Mesendoderm (in vitro differentiated cells): ENCODE results near the gene ANKLE1.
A peak's percentile ranks its signal among the peaks of the same experiment; 100 is the strongest.

Experiments used
- DNase-seq: peaks from one replicate; pipeline ENCODE4 v3.0.0; 2013
- H2AK5ac ChIP-seq: 2 replicates; pipeline ENCODE4 v1.6.1; 2013; ENCODE audit warnings: low read length, inconsistent platforms
- H2BK120ac ChIP-seq: 2 replicates; pipeline ENCODE4 v1.6.1; 2013; ENCODE audit warnings: low read depth, mild to moderate bottlenecking, low read length, moderate library complexity, mixed read lengths
- H2BK15ac ChIP-seq: replicated peaks from 2 replicates; pipeline ENCODE4 v1.6.1; 2013; ENCODE audit warnings: low read depth, mild to moderate bottlenecking, moderate library complexity
- H2BK5ac ChIP-seq: 2 replicates; pipeline ENCODE4 v1.6.1; 2013; ENCODE audit warnings: low read length, inconsistent platforms
- H3K18ac ChIP-seq: 2 replicates; pipeline ENCODE4 v1.6.1; 2013; ENCODE audit warnings: mild to moderate bottlenecking, low read length, mixed read lengths
- H3K23ac ChIP-seq: one replicate; pipeline ENCODE4 v1.6.1; 2013; ENCODE audit warnings: low read length
- H3K27ac ChIP-seq: 2 replicates; pipeline ENCODE4 v1.5.1; 2013; ENCODE audit warnings: low read depth, mild to moderate bottlenecking, inconsistent platforms, low read length, moderate library complexity
- H3K27me3 ChIP-seq: 2 replicates; pipeline ENCODE4 v1.6.1; 2013; ENCODE audit warnings: low read length, control low read depth, mild to moderate bottlenecking, inconsistent platforms; ENCODE audit not compliant: insufficient read depth, poor library complexity
- H3K36me3 ChIP-seq: 2 replicates; pipeline ENCODE4 v1.6.1; 2013; ENCODE audit warnings: low read length, inconsistent platforms; ENCODE audit not compliant: control insufficient read depth, insufficient read depth
- H3K4ac ChIP-seq: one replicate; pipeline ENCODE4 v1.6.1; 2013; ENCODE audit warnings: low read depth, mild to moderate bottlenecking, low read length, moderate library complexity
- H3K4me1 ChIP-seq: 2 replicates; pipeline ENCODE4 v1.6.1; 2013; ENCODE audit warnings: low read depth, low read length, inconsistent platforms; ENCODE audit not compliant: control insufficient read depth
- H3K4me2 ChIP-seq: 2 replicates; pipeline ENCODE4 v1.6.1; 2013; ENCODE audit warnings: low read length
- H3K4me3 ChIP-seq: 2 replicates; pipeline ENCODE4 v1.5.1; 2013; ENCODE audit warnings: mild to moderate bottlenecking, low read length
- H3K56ac ChIP-seq: one replicate; pipeline ENCODE4 v1.6.1; 2013; ENCODE audit warnings: low read length
- H3K79me1 ChIP-seq: 2 replicates; pipeline ENCODE4 v1.6.1; 2013; ENCODE audit warnings: low read length, inconsistent platforms
- H3K79me2 ChIP-seq: 2 replicates; pipeline ENCODE4 v1.6.1; 2013; ENCODE audit warnings: mild to moderate bottlenecking, low read length; ENCODE audit not compliant: control insufficient read depth, insufficient read depth
- H3K9ac ChIP-seq: 2 replicates; pipeline ENCODE4 v1.6.1; 2013; ENCODE audit warnings: low read length, inconsistent platforms
- H4K5ac ChIP-seq: one replicate; pipeline ENCODE4 v1.6.1; 2013; ENCODE audit warnings: low read length
- H4K8ac ChIP-seq: one replicate; pipeline ENCODE4 v1.6.1; 2013; ENCODE audit warnings: low read depth, mild to moderate bottlenecking, control low read depth, low read length, moderate library complexity
- WGBS: extraction: QIAGEN DNeasy Blood & Tissue Kit; methylation state at CpG from one replicate; pipeline ENCODE4 v1.1.7; 2013; ENCODE audit warnings: low lambda C conversion rate, missing lambda C conversion rate; ENCODE audit not compliant: insufficient coverage; ENCODE audit errors: extremely low coverage; 5-methylcytosine and 5-hydroxymethylcytosine counted together

ANKLE1 gene

DNA sequence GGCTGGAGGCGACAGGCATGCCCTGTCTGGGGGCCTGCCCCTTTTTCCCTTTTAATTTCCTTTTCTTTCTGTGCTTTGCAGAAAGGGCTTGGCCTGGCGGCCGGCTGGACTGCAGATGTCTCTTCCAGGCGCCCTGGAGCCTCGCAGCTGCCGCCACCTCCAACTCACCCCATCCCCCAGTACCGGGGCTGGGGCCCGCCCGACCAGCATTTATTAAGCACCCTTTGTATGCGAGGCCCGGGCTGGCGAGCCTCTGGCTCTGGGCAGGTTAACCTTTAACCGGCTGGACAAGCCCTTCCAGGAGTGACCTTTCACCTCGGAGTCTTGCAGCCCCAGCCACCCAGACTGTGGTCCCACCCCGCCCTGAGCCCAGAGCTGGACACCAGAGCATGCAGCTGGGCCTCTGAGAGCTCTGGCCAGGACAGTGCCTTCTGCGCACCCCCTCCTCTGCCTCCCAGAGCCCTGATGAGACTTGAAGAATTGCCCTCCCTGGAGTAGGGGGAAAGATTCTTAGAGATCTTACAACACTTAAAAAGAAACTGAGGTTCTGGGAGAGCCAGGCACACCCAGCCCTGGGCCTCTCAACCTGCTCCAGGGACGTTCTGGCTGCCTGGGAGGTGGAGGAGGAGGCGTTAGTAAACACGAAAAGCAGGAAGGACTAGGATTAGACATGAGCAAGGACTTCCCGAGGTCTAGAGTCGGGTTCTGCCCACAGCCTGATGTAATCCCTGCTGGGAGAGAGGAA lies 34.8 kb upstream of the ANKLE1 start:
- Histone ChIP-seq H4K5ac (no peak overlapping the region), H4K8ac (peak overlapping the region; percentile 28), H3K27ac (peak overlapping the region; percentile 91), H3K79me1 (peaks cover 3% of the 10 kb centered on the region), H3K4me3 (no peak overlapping the region), H2BK15ac (no peak overlapping the region), H2BK5ac (peak overlapping the region; percentile 93), H2AK5ac (peak overlapping the region; percentile 77), H3K36me3 (no peaks in the 10 kb centered on the region), H3K4ac (peak overlapping the region; percentile 75), H2BK120ac (peak overlapping the region; percentile 29), H3K4me1 (peaks cover 11% of the 10 kb centered on the region), H3K27me3 (no peaks in the 10 kb centered on the region), H3K56ac (peak overlapping the region; percentile 94), H3K18ac (peak overlapping the region; percentile 43), H3K9ac (peak overlapping the region; percentile 82), H3K4me2 (peak overlapping the region; percentile 84), H3K79me2 (peaks cover 31% of the 10 kb centered on the region), H3K23ac (peak overlapping the region; percentile 80)
- no CpG with 5 or more reads among the region's 21 CpGs for WGBS
- no peak for DNase-seq

DNA sequence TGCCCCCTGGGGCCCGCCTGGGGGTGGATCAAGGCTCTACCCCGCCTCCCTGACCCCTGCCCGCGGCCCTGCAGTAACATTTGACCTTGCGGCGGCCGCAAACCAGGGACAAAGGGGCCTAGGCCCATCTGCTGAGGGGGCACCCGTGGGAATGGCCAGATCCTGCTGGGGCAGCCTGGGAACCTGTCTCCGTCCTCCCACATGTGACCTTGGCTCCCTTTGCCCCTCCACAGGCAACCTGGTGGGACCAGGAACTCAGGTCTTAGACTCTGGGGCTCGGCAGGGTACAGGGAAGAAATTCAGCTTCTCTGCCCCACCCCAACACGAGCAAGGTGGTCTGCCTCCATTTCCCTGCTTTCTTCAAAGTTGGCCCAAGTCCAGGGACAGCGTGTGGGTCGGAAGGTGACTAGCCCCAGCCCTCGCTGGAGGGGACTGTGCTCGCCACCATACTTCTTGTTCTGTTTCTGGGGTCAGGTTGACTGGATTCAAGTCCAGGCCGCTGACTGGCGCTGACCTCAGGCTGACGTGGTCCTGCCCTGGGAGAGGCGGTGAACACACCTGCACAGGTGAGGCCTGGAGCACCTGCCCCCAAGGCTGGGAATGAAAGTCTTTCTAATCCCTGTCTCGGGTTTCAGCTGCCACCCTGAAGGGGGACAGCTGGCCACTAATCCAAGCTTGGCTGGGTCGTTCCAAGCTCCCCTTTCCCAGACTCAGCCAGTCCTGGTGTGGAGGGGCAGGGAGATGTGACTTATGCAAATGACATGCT lies 33.5 kb upstream of the ANKLE1 start:
- H2BK120ac ChIP-seq: no peak overlapping the region

DNA sequence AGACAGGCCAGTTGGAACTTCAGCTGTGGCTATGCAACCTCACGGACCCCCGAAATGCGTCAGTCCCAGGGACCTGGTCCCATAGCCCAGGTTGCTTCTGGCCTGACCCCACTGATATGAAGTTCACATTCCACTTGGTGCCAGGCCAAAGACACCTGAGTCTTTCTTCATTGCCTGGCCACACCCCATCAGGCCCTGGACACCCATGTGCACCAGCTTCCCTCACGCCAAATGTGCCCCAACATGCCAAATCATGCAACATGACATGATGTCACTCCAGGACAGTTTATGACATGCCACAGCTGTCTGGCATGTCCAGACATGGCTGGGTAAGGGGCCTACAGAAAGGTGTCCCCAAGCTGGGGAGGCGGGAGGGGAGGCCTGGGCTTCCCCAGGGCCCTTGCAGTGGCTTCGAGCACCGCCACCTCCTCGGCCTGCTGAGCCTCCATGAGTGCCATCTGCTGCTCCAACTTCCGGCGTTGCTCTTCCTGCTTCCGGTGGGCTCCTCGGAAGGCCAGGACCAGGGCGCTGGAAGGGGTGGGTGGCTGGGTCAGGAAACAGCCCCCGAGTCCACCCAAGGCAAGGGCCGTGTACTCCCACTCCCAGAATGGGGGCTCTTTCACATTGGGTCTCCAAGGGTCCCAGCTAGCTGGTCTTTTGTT lies 31.7 kb upstream of the ANKLE1 start:
- H2BK15ac ChIP-seq: no peak overlapping the region
- WGBS: no CpG with 5 or more reads among the region's 15 CpGs
- H3K9ac ChIP-seq: no peak overlapping the region
- no peak for DNase-seq
- no peak overlapping the region for H3K56ac ChIP-seq
- no peak overlapping the region for H3K23ac ChIP-seq
- H3K79me2 ChIP-seq: peaks cover 2% of the 10 kb centered on the region
- peaks cover 11% of the 10 kb centered on the region for H3K4me1 ChIP-seq
- H2BK5ac ChIP-seq: no peak overlapping the region
- H2BK120ac ChIP-seq: no peak overlapping the region
- no peak overlapping the region for H2AK5ac ChIP-seq
- no peak overlapping the region for H3K4ac ChIP-seq
- no peak overlapping the region for H3K4me3 ChIP-seq
- no peak overlapping the region for H3K4me2 ChIP-seq
- no peaks in the 10 kb centered on the region for H3K27me3 ChIP-seq
- no peaks in the 10 kb centered on the region for H3K36me3 ChIP-seq
- H4K5ac ChIP-seq: no peak overlapping the region
- no peak overlapping the region for H3K18ac ChIP-seq
- no peaks in the 10 kb centered on the region for H3K79me1 ChIP-seq
- no peak overlapping the region for H3K27ac ChIP-seq
- no peak overlapping the region for H4K8ac ChIP-seq

More for the DNA sequence above, 33.5 kb upstream of the ANKLE1 start:
- Histone ChIP-seq H3K18ac (peak overlapping the region; percentile 43), H3K4me1 (peaks cover 11% of the 10 kb centered on the region), H3K79me2 (peaks cover 21% of the 10 kb centered on the region), H2BK15ac (no peak overlapping the region), H3K27me3 (no peaks in the 10 kb centered on the region), H4K8ac (no peak overlapping the region), H2AK5ac (peak overlapping the region; percentile 5), H3K36me3 (no peaks in the 10 kb centered on the region), H2BK5ac (no peak overlapping the region), H3K56ac (peak overlapping the region; percentile 52), H3K27ac (peak overlapping the region; percentile 6), H3K23ac (no peak overlapping the region), H3K9ac (no peak overlapping the region), H3K79me1 (no peaks in the 10 kb centered on the region), H4K5ac (no peak overlapping the region), H3K4me3 (no peak overlapping the region), H3K4ac (peak overlapping the region; percentile 18), H3K4me2 (no peak overlapping the region)
- WGBS: no CpG with 5 or more reads among the region's 21 CpGs
- peak; percentile 79 for DNase-seq

DNA sequence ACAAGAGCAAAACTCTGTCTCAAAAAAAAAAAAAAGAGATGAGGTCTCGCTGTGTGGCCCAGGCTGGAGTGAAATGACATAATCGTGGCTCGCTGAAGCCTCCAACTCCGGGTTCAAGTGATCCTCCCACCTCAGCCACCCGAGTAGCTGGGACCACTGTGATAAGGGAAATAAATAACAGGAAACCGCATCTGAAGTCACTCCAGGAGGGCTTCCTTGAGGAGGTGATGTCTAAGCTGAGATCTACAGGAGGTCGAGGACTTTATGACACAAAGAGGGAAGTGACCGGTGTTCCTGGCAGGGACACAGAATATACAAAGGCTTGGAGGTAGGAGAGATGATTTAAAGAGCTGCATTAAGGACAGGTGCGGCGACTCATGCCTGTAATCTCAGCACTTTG lies 27.1 kb upstream of the ANKLE1 start:
- no peak overlapping the region for H3K4me2 ChIP-seq
- no peak overlapping the region for H3K56ac ChIP-seq
- no peak overlapping the region for H3K9ac ChIP-seq
- no peaks in the 10 kb centered on the region for H3K79me2 ChIP-seq
- no peak overlapping the region for H2BK120ac ChIP-seq
- no peak overlapping the region for H3K4me3 ChIP-seq
- no peak overlapping the region for H3K23ac ChIP-seq
- no peak overlapping the region for H3K18ac ChIP-seq
- H2BK5ac ChIP-seq: no peak overlapping the region
- H4K5ac ChIP-seq: no peak overlapping the region
- no peaks in the 10 kb centered on the region for H3K27me3 ChIP-seq
- H3K4ac ChIP-seq: no peak overlapping the region
- no peaks in the 10 kb centered on the region for H3K4me1 ChIP-seq
- H3K27ac ChIP-seq: no peak overlapping the region
- no peak overlapping the region for H2AK5ac ChIP-seq
- WGBS: no CpG with 5 or more reads among the region's 10 CpGs
- no peaks in the 10 kb centered on the region for H3K79me1 ChIP-seq
- H2BK15ac ChIP-seq: no peak overlapping the region
- H4K8ac ChIP-seq: no peak overlapping the region
- H3K36me3 ChIP-seq: no peaks in the 10 kb centered on the region
- DNase-seq: no peak

DNA sequence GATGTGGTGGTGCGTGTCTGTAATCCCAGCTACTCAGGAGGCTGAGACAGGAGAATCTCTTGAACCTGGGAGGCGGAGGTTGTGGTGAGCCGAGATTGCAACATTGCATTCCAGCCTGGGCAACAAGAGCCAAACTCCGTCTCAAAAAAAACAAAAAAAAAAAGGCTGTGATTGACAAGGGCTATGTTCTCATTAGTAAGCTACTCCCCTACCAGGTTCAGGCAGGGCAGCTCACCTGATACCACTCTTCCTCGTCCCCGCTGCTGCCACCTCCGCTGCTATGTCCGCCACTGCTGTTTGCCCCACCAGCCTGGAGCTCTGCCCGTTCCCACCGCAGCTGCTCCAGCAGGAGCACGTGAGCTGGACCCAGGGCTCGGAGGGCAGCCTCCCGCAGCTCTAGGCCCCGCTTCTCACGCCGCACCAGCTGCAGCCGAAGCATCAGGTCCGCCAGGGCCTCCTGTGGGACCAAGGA lies 26.5 kb upstream of the ANKLE1 start:
- Histone ChIP-seq H3K79me1 (no peaks in the 10 kb centered on the region), H4K8ac (no peak overlapping the region), H2BK120ac (no peak overlapping the region), H3K4ac (no peak overlapping the region), H3K4me2 (no peak overlapping the region), H2BK15ac (no peak overlapping the region), H3K9ac (no peak overlapping the region), H3K27ac (no peak overlapping the region), H4K5ac (no peak overlapping the region), H2AK5ac (no peak overlapping the region), H3K36me3 (no peaks in the 10 kb centered on the region), H3K18ac (no peak overlapping the region), H3K27me3 (no peaks in the 10 kb centered on the region), H3K4me3 (no peak overlapping the region), H2BK5ac (no peak overlapping the region), H3K79me2 (no peaks in the 10 kb centered on the region), H3K23ac (no peak overlapping the region), H3K4me1 (no peaks in the 10 kb centered on the region), H3K56ac (no peak overlapping the region)
- DNase-seq: no peak
- no CpG with 5 or more reads among the region's 18 CpGs for WGBS
